Measurements from ENCODE around the gene SLC38A4.

Gene SLC38A4

GRCh38 chr12:46803517-46803916 is 22.3 kb downstream of the SLC38A4 start:
- no peak for DNase-seq
- Histone ChIP-seq H3K27ac (no peak overlapping the region), H3K27me3 (no peaks in the 10 kb centered on the region), H3K4me1 (no peaks in the 10 kb centered on the region), H3K9me3 (no peaks in the 10 kb centered on the region), H3K36me3 (no peaks in the 10 kb centered on the region), H3K4me3 (no peak overlapping the region)
- TF ChIP-seq CTCF (IDR thresholded peaks at IDR 0.05): no peak
- intact Hi-C loops (cut with DNase I; ENCODE audit: low total_unique reads): no loop called here

GRCh38 chr12:46801293-46801692 is 24.5 kb downstream of the SLC38A4 start:
- H3K4me3 ChIP-seq: no peak overlapping the region
- no peak overlapping the region for H3K27ac ChIP-seq
- H3K4me1 ChIP-seq: no peaks in the 10 kb centered on the region
- H3K36me3 ChIP-seq: no peaks in the 10 kb centered on the region
- intact Hi-C loops (cut with DNase I; ENCODE audit: low total_unique reads): no loop called here
- no peaks in the 10 kb centered on the region for H3K27me3 ChIP-seq
- H3K9me3 ChIP-seq: no peaks in the 10 kb centered on the region
- no peak for DNase-seq
- no peak for TF ChIP-seq CTCF (IDR thresholded peaks at IDR 0.05)

- H3K27me3 ChIP-seq: no peaks in the 10 kb centered on the region
- H3K27ac ChIP-seq: no peak overlapping the region
- intact Hi-C loops (cut with DNase I; ENCODE audit: low total_unique reads): no loop called here
- no peaks in the 10 kb centered on the region for H3K4me1 ChIP-seq
- DNase-seq: no peak
- H3K36me3 ChIP-seq: no peaks in the 10 kb centered on the region
- TF ChIP-seq CTCF (IDR thresholded peaks at IDR 0.05): no peak
- H3K9me3 ChIP-seq: no peaks in the 10 kb centered on the region
- no peak overlapping the region for H3K4me3 ChIP-seq
Measured at GRCh38 chr12:46800160-46800559, 25.6 kb downstream of the SLC38A4 start.

- Histone ChIP-seq H3K4me1 (no peaks in the 10 kb centered on the region), H3K4me3 (no peak overlapping the region), H3K27ac (no peak overlapping the region), H3K27me3 (no peaks in the 10 kb centered on the region), H3K36me3 (no peaks in the 10 kb centered on the region), H3K9me3 (no peaks in the 10 kb centered on the region)
- no peak for DNase-seq
- no peak for TF ChIP-seq CTCF (IDR thresholded peaks at IDR 0.05)
- intact Hi-C loops (cut with DNase I; ENCODE audit: low total_unique reads): no loop called here
Measured at GRCh38 chr12:46798648-46799047, 27.1 kb downstream of the SLC38A4 start.

- no peak for TF ChIP-seq CTCF (IDR thresholded peaks at IDR 0.05)
- no peaks in the 10 kb centered on the region for H3K4me1 ChIP-seq
- no peak overlapping the region for H3K27ac ChIP-seq
- no peaks in the 10 kb centered on the region for H3K9me3 ChIP-seq
- H3K27me3 ChIP-seq: no peaks in the 10 kb centered on the region
- DNase-seq: no peak
- H3K36me3 ChIP-seq: no peaks in the 10 kb centered on the region
- H3K4me3 ChIP-seq: no peak overlapping the region
- intact Hi-C loops (cut with DNase I; ENCODE audit: low total_unique reads): no loop called here
Measured at GRCh38 chr12:46798056-46798455, 27.7 kb downstream of the SLC38A4 start.

GRCh38 chr12:46795988-46796387 is 29.8 kb downstream of the SLC38A4 start:
- no peak for TF ChIP-seq CTCF (IDR thresholded peaks at IDR 0.05)
- Histone ChIP-seq H3K4me3 (no peak overlapping the region), H3K9me3 (no peaks in the 10 kb centered on the region), H3K27me3 (no peaks in the 10 kb centered on the region), H3K36me3 (no peaks in the 10 kb centered on the region), H3K4me1 (no peaks in the 10 kb centered on the region), H3K27ac (no peak overlapping the region)
- intact Hi-C loops (cut with DNase I; ENCODE audit: low total_unique reads): no loop called here
- DNase-seq: no peak
